Spinal cord (tissue), 10 donors: ENCODE measurements around the gene VWA5A. TPM values are rescaled to one million over a fixed set of nuclear protein-coding genes. Genes with fewer than 3 reads are reported as not detected.

Source experiments
- DNase-seq, 6 donors: peaks; one replicate each; pipeline versions ENCODE4 v3.0.0 to v3.0.0-alpha.2; 2013 to 2015; ENCODE audit warnings: low spot score in 6 of 6, low read depth in 4 of 6
- H3K27ac ChIP-seq: one replicate; pipeline ENCODE4 v1.5.1; 2013; ENCODE audit warnings: low read depth, low read length, control low read depth
- H3K27me3 ChIP-seq: one replicate; pipeline ENCODE4 v1.6.1; 2013; ENCODE audit warnings: low read length; ENCODE audit not compliant: control insufficient read depth, insufficient read depth
- H3K36me3 ChIP-seq: one replicate; pipeline ENCODE4 v1.6.1; 2013; ENCODE audit warnings: low read length; ENCODE audit not compliant: control insufficient read depth, insufficient read depth
- H3K4me1 ChIP-seq: one replicate; pipeline ENCODE4 v1.6.1; 2013; ENCODE audit warnings: low read length; ENCODE audit not compliant: control insufficient read depth, insufficient read depth
- H3K4me3 ChIP-seq: one replicate; pipeline ENCODE4 v1.5.1; 2013; ENCODE audit warnings: low read depth, low read length, control low read depth
- H3K9me3 ChIP-seq: one replicate; pipeline ENCODE4 v1.6.1; 2013; ENCODE audit warnings: low read length; ENCODE audit not compliant: control insufficient read depth, insufficient read depth
- WGBS: methylation state at CpG from one replicate; pipeline ENCODE4 v1.1.5; 2013; ENCODE audit warnings: missing lambda C conversion rate; ENCODE audit not compliant: insufficient coverage; 5-methylcytosine and 5-hydroxymethylcytosine counted together
- polyA plus RNA-seq, 2 donors: library from polyadenylated mRNA; unstranded; fragments of 120-200 nt; gene quantifications; one replicate each; pipeline ENCODE4 v1.2.1, GENCODE V29; 2013; ENCODE audit not compliant: insufficient read length in 2 of 2
- total RNA-seq, 2 donors: library from RNA; depleted of rRNA in 1 of 2; stranded (reverse); fragments of 120-200 nt in 1 of 2; fragments of >200 nt in 1 of 2; gene quantifications; one replicate each; pipeline versions ENCODE4 v1.2.3 to v1.2.4, GENCODE V29; 2013 to 2014
- donor health status: healthy.

VWA5A gene
- total and polyA plus RNA-seq, 4 donors, result 22.8 to 50.4 (median 40.0) TPM

DNA sequence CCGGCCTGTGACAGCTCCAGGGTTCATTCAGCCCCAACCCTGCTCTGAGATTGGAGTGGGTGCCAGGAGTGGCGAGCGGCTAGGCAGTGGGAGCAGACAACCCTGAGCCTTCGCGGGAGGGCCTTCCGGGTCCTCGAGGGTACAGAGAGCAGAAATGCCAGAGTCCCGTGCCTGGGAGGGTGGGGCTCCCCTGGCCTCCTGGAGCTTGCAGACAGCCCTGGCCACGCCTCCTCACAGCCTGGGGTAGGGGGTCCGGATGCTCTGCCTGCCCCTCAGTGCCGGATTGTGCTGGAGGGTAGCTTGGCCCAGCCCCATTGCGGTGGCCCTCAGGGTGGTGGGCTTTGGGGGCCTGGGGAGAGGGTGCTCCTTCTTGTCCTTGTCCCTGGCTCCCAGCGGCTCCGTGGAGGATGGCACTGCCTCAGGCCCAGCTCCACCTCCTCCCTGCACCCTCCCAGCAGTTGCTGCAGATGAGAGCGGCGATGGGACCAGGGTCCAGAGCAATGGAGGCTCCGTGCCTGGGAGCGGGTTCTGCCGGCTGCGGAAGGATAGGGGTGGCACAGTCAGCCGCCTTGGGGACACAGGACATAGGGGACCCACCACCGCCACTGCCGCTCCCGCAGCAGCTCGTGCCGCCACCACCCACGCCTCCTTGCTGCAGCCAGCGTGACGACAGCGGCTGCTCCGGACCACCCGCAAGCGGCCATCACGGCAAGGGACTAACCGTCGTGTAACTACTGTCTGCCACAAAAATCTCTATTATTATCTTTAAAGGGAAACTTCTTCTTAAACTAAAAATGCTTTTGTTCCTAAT lies 39.2 kb upstream of the VWA5A start:
- DNase-seq, result peak; percentile 33 to 85 (median 42)

DNA sequence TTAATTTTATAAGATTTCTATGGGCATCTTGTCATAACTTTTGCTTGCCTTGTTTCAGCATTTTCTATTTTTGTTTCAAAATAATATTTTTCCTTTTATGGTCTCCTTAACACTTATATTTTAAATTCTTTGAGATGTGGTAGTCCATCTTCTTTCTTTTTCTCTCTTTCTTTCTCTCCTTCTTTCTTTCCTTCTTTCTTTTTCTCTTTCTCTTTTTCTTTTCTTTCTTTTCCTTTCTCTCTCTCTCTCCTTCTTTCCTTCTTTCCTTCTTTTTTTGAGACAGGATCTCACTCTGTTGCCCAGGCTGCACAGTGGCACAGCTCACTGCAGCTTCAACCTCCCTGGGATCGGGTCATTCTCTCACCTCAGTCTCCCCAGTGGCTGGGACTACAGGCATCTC lies 38.0 kb upstream of the VWA5A start:
- H3K4me3 ChIP-seq, result no peak overlapping the region
- WGBS, result no CpG with 5 or more reads among the region's 1 CpG
- H3K27me3 ChIP-seq, result no peaks in the 10 kb centered on the region
- H3K36me3 ChIP-seq, result no peaks in the 10 kb centered on the region
- no peak overlapping the region for H3K27ac ChIP-seq
- no peaks in the 10 kb centered on the region for H3K9me3 ChIP-seq
- H3K4me1 ChIP-seq, result peaks cover 12% of the 10 kb centered on the region
- DNase-seq, result no peak

More for the DNA sequence above, 39.2 kb upstream of the VWA5A start:
- 9% methylated on average over 28 of the region's 36 CpGs for WGBS
- no peaks in the 10 kb centered on the region for H3K9me3 ChIP-seq
- peak overlapping the region; percentile 60 for H3K27ac ChIP-seq
- H3K36me3 ChIP-seq, result no peaks in the 10 kb centered on the region
- no peaks in the 10 kb centered on the region for H3K27me3 ChIP-seq
- peak overlapping the region; percentile 58 for H3K4me3 ChIP-seq
- H3K4me1 ChIP-seq, result peaks cover 12% of the 10 kb centered on the region

DNA sequence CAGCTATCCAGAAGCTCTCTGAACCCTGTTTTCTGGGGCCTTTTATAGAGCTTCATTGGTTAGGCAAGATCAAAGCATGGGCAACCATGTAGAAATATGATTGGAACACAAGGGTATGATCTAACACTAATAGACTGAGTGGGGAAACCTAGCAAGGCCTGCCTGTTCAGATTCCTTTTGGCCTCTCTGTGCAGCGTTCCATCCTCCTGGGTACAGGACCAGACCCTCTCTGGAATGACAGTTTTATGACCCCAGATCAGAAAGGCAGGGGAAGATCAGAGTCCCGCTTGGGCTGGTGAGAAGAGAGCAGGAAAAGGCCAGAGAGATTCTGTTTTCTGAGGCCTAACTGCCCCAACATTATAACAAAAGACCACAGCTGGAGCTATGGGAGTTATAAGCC lies 36.7 kb upstream of the VWA5A start:
- Histone ChIP-seq H3K27me3 (no peaks in the 10 kb centered on the region), H3K27ac (no peak overlapping the region), H3K36me3 (no peaks in the 10 kb centered on the region), H3K4me1 (peaks cover 12% of the 10 kb centered on the region), H3K9me3 (no peaks in the 10 kb centered on the region), H3K4me3 (no peak overlapping the region)
- no peak for DNase-seq
- WGBS, result 56% methylated on average over 1 of the region's 2 CpGs

DNA sequence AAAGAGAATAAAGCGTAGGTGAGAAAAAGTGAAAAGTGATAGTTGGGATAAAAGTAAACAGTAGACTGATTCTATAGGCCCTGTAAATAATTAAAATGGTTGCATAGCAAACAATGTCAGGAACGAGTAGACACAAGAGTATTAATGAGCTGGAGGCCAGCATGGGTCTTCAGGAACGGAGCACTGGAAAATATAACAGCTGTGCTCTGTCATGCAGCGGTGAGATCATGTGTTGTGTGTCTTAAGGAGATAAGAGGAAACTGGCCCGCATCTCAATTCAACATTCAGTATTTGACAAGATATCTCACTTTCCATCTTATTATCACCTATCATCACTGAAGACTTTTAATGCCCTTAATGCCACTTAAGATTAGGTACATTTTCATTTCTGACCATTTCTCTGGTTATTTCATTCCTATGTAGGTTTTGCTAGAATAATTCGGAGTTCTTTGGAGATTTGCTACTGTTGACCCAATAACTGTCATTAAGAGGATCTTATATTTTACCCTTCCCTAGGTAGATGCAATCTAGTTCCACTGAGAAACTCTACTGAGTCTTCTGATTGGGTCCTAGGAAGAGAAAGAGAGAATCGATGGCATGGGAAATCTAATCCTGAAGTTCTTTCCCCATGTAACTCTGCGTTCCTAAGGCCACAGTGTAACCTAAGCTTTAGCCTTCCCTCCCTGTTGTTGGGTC lies 35.5 kb upstream of the VWA5A start:
- peaks cover 12% of the 10 kb centered on the region for H3K4me1 ChIP-seq
- H3K36me3 ChIP-seq, result no peaks in the 10 kb centered on the region
- no peaks in the 10 kb centered on the region for H3K9me3 ChIP-seq
- H3K4me3 ChIP-seq, result no peak overlapping the region
- WGBS, result 79% methylated on average over 2 of the region's 8 CpGs
- no peaks in the 10 kb centered on the region for H3K27me3 ChIP-seq
- no peak overlapping the region for H3K27ac ChIP-seq
- no peak for DNase-seq

DNA sequence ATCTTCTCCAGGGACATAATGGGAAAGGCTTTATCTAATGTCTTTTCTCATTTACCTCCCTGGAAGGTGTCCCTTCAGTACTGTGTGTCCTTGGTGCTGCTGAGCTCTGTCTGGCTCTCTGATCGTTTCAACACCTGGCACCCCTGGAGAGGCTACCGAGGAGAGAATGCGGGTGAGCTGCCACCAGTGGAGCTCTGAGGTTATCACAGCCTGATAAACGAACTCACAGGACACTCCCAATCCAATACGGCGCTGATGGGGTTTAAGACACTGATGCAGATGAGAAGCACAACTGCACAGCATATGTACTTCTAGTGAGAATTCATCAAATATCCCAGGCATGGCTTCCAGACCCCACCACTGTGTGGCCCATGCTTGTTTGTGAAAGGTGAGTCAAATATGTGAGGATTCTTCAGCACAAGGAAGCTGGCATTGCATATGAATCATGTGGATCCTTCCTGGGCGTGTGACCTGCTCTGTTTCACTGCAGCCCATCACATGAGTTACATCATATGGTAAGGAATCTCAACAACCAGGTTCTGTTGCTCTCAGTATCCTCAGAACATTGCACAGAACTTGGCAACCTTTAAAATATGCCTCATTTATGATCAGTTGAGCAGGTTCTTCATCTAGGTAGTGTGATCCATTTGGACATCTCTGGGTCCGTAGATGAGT lies 34.8 kb upstream of the VWA5A start:
- WGBS, result 76% methylated on average over 6 of the region's 8 CpGs
- no peak overlapping the region for H3K27ac ChIP-seq
- no peak overlapping the region for H3K4me3 ChIP-seq
- DNase-seq, result no peak
- H3K9me3 ChIP-seq, result no peaks in the 10 kb centered on the region
- H3K27me3 ChIP-seq, result no peaks in the 10 kb centered on the region
- H3K4me1 ChIP-seq, result peaks cover 9% of the 10 kb centered on the region
- no peaks in the 10 kb centered on the region for H3K36me3 ChIP-seq

DNA sequence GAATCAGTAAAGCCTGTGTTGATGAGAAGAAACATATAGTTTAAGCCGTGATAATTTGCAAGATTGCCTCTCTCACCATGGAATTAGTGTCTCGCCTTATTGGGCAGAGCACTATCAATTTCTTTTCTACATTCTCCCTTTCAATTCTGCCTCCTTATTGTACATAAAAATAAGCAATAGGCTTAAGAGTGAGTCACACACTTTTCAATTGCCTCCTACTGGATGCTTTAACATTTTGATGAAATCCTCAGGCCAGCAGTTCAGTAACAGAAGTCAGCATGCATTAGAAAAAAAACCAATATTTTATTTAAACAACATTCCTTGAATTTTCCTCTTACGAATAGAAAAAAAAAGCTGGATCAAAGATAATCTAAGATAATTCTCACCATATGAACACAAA lies 33.8 kb upstream of the VWA5A start:
- H3K27me3 ChIP-seq, result no peaks in the 10 kb centered on the region
- no peak overlapping the region for H3K27ac ChIP-seq
- no peak overlapping the region for H3K4me3 ChIP-seq
- H3K9me3 ChIP-seq, result no peaks in the 10 kb centered on the region
- no peaks in the 10 kb centered on the region for H3K4me1 ChIP-seq
- WGBS, result no CpG with 5 or more reads among the region's 3 CpGs
- DNase-seq, result no peak
- H3K36me3 ChIP-seq, result no peaks in the 10 kb centered on the region

DNA sequence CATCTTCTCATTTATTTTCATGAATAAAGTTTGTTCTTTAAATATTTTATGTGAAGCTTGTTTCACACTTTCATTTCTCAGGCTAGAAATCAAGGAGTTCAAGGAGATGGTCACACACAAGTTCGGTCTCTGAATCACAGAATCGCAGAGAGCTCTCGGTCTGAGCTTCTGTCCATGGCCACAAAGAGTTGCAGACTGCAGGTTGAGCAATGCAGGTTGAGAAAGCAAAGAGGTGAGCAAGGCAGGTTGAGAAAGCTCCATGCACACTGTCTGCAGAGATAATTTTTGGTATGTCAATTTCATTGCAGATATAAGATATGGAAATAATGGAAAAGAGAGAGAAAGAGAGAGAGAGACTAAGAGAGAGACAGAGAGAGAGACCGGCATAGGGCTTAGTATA lies 32.9 kb upstream of the VWA5A start:
- Histone ChIP-seq H3K27me3 (no peaks in the 10 kb centered on the region), H3K4me3 (no peak overlapping the region), H3K27ac (no peak overlapping the region), H3K36me3 (no peaks in the 10 kb centered on the region), H3K4me1 (no peaks in the 10 kb centered on the region), H3K9me3 (no peaks in the 10 kb centered on the region)
- 91% methylated on average over 4 of the region's 4 CpGs for WGBS
- DNase-seq, result no peak

DNA sequence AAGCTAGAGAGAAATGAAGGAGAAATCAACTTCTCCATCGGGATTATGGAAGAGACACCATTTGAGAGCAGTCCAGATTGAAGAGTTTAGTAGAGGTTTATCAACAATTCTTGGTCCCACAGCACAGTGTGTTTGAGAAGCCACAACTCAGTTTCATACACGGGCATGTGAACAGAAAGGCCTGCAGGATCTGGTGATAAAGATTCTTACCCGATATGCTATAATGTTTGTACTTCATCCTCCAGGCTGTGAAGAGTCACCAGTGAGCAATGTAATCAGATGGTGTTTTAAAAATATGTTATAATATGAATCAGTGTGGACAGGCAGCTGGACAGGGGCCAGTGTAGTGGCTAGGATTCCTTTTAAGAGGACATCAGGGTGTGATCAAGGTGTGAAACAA lies 29.7 kb upstream of the VWA5A start:
- WGBS, result 63% methylated on average over 3 of the region's 3 CpGs
- DNase-seq, result peak in 1 of 6 donors; percentile 58
- no peaks in the 10 kb centered on the region for H3K36me3 ChIP-seq
- H3K9me3 ChIP-seq, result no peaks in the 10 kb centered on the region
- no peak overlapping the region for H3K27ac ChIP-seq
- no peaks in the 10 kb centered on the region for H3K4me1 ChIP-seq
- no peak overlapping the region for H3K4me3 ChIP-seq
- H3K27me3 ChIP-seq, result no peaks in the 10 kb centered on the region

DNA sequence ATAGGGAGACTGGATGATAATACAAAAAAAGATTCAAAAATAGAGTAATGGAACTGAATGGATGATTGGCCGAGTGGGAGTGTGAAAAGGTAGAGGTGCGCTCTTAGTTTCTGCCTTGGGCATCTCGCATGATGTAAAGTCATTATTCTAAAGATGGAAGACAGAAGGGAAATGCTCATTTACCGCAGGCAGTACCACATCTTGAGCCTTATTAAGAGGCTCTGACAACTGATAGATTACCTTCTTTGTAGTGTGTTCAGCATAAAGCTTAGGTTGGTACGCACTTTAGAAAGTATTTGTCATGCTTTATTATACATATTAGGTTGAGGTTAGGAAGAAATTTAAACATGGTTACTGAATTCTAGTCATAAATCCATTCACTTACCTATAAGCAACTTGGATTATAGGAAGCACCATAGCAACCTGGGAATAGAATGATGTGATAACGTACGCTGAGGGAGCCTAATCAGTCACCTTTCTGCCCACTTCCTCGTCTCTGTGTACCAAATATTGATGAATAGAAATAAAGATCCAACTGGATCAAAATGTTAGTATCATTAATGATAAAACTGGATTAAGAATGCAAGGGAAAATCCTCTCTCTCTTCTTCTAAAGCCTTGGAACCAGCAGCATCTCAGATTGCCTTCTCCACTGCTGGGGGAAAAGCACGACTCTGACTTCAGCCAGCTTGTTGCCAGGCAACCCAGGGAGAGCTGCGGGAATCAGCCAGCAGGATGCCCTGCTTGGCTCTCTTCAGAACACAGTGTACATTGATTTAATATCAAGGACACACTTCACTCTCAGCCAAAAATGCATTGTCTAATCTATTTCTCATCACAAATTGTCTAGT lies 29.0 kb upstream of the VWA5A start:
- WGBS, result 24% methylated on average over 5 of the region's 10 CpGs
- no peaks in the 10 kb centered on the region for H3K4me1 ChIP-seq
- no peak overlapping the region for H3K27ac ChIP-seq
- H3K9me3 ChIP-seq, result no peaks in the 10 kb centered on the region
- H3K27me3 ChIP-seq, result no peaks in the 10 kb centered on the region
- no peaks in the 10 kb centered on the region for H3K36me3 ChIP-seq
- H3K4me3 ChIP-seq, result no peak overlapping the region
- peak; percentile 61 to 97 (median 76) for DNase-seq
